HUES64 (cell line): ENCODE measurements around the gene GLB1L.
A peak's percentile ranks its signal among the peaks of the same experiment; 100 is the strongest.

Source experiments
- H3K27ac ChIP-seq: 2 replicates; pipeline ENCODE4 v1.7.0; 2013; ENCODE audit warnings: low read depth, low read length, inconsistent platforms
- H3K27me3 ChIP-seq: 2 replicates; pipeline ENCODE4 v1.6.1; 2013; ENCODE audit warnings: mild to moderate bottlenecking, low read length; ENCODE audit not compliant: insufficient read depth
- H3K36me3 ChIP-seq: 2 replicates; pipeline ENCODE4 v1.6.1; 2013; ENCODE audit warnings: mild to moderate bottlenecking, low read length; ENCODE audit not compliant: insufficient read depth
- H3K4me1 ChIP-seq: 2 replicates; pipeline ENCODE4 v1.6.1; 2013; ENCODE audit warnings: mild to moderate bottlenecking, low read length, moderate library complexity; ENCODE audit not compliant: insufficient read depth
- H3K4me3 ChIP-seq: 2 replicates; pipeline ENCODE4 v1.5.1; 2013; ENCODE audit warnings: mild to moderate bottlenecking, low read length, moderate library complexity
- H3K9ac ChIP-seq: 2 replicates; pipeline ENCODE4 v1.6.1; 2013; ENCODE audit warnings: mild to moderate bottlenecking, low read depth, low read length
- H3K9me3 ChIP-seq: 2 replicates; pipeline ENCODE4 v1.6.1; 2013; ENCODE audit warnings: low read depth, low read length; ENCODE audit not compliant: insufficient read depth
- WGBS: fragments of 150-250, 120-280 bp; methylation state at CpG from one replicate; pipeline ENCODE4 v1.1.7; 2013; ENCODE audit warnings: missing lambda C conversion rate; 5-methylcytosine and 5-hydroxymethylcytosine counted together

Gene GLB1L

DNA sequence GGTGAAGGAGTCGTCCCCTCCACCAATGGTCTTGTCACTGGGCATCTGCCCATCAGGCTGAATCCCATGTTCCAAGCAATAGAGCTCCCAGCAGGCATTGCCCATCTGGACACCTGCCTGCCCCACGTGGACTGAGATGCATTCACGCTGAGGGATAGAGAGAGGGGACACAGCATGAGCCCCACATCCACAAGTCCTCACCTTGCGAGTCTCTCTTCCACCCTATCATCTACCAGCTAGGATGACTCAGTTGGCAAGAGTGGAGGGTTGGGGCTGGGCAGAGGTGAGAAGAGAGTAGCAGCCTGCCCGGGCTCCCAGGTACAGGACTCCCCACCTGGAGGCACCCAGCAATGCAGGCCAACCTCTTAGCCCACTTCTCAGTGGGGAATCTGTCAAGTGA, 6.8 kb upstream of the GLB1L start:
- Histone ChIP-seq H3K36me3 (peaks cover 21% of the 10 kb centered on the region; the same call in 1 of the 2 replicates), H3K4me3 (peak overlapping the region; percentile 56), H3K9me3 (no peaks in the 10 kb centered on the region), H3K27me3 (peaks cover 59% of the 10 kb centered on the region), H3K4me1 (peaks cover 9% of the 10 kb centered on the region; the same call in 1 of the 2 replicates), H3K27ac (no peak overlapping the region), H3K9ac (no peak overlapping the region)
- WGBS = 55% methylated on average over 4 of the region's 5 CpGs

DNA sequence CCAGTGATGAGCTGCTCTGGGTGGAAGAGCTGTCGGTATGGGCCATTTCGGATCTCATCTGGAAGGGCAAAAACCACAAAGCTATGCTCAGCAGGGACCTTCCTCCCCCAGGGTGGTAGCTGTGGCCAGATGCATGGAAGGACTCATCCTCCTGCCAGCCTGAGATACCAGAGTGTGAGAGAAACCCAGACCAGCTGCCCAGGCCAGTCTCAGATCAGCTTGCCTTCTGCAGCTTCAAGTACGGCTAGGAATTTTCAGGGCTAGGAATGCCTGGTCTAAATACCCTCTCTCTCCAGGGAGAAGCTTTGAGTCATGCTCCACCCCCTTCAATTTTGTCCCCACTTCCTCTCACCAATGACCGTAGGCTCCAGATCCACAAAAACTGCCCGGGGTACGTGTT, 6.4 kb upstream of the GLB1L start:
- 76% methylated on average over 6 of the region's 6 CpGs for WGBS
- Histone ChIP-seq H3K36me3 (peaks cover 21% of the 10 kb centered on the region; the same call in 1 of the 2 replicates), H3K27ac (no peak overlapping the region), H3K9ac (no peak overlapping the region), H3K9me3 (no peaks in the 10 kb centered on the region), H3K27me3 (peaks cover 56% of the 10 kb centered on the region), H3K4me1 (peaks cover 9% of the 10 kb centered on the region; the same call in 1 of the 2 replicates), H3K4me3 (no peak overlapping the region)

DNA sequence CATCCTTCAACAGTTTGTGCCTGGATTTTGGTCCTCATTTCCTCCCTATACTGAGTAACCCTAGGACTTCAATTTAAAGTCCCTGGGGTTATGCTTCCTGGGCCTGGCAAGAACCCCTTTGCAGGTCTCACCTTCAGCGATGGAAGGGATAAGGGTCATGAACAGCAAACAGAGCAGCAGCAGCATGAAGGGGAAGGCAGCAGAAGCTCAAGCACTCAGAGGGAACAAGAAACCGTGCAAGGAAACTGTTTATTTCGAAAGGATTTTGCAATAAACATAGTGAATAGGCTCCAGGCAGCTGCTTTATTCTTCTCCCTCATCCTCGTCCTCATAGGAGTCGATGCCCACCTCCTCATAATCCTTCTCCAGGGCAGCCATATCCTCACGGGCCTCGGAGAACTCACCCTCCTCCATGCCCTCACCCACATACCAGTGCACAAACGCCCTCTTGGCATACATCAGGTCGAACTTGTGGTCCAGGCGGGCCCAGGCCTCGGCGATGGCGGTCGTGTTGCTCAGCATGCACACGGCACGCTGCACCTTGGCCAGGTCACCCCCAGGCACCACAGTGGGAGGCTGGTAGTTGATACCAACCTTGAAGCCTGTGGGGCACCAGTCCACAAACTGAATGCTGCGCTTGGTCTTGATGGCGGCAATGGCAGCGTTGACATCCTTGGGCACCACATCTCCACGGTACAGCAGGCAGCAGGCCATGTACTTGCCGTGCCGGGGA, 5.0 kb upstream of the GLB1L start:
- H3K27ac ChIP-seq = no peak overlapping the region
- H3K4me1 ChIP-seq = peaks cover 13% of the 10 kb centered on the region; the same call in 1 of the 2 replicates
- H3K36me3 ChIP-seq = peaks cover 21% of the 10 kb centered on the region; the same call in 1 of the 2 replicates
- no peak overlapping the region for H3K4me3 ChIP-seq
- H3K27me3 ChIP-seq = peaks cover 42% of the 10 kb centered on the region
- 93% methylated on average over 22 of the region's 22 CpGs for WGBS
- no peak overlapping the region for H3K9ac ChIP-seq
- no peaks in the 10 kb centered on the region for H3K9me3 ChIP-seq

DNA sequence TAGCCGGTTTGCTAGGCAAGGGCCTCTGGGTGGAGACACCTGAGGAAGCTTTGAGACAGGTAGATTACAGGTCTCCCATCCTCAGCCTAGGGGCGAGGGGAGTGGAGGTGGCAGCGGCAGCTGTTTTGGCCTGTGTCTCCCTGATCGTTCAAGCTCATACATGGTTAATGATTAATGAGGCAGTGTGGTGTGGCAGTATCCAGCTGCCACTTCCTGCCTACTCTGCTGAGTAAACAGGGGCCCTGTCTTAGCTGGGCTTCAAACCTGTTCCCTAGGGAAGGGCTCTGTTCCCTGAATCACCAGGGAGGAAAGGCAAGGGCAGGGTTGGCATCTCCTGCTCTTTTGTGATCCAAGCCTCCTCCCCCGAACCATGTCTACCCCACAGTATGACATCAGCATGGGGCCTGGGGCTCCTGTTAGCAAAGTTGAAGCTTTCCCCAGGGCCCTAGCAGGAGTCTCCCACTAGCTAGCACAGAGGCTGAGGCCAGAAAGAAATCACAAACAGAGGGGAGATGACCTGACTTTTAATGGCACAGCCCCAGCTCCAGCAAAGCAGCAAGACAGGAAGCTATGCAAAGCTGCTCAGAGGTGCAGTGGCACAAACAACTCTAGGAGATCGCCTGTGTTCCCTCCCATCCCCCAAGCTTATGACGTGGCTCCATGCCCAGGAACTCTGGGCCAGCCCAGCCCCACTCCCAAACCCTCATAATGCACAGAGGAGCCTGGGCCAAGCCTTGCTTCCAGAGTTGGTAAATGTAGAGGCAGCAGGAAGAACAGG, 4.1 kb upstream of the GLB1L start:
- Histone ChIP-seq H3K4me1 (peaks cover 13% of the 10 kb centered on the region; the same call in 1 of the 2 replicates), H3K36me3 (peaks cover 21% of the 10 kb centered on the region; the same call in 1 of the 2 replicates), H3K4me3 (no peak overlapping the region), H3K9me3 (no peaks in the 10 kb centered on the region), H3K27me3 (peaks cover 34% of the 10 kb centered on the region), H3K9ac (no peak overlapping the region), H3K27ac (peak overlapping the region; percentile 34; the same call in 1 of the 2 replicates)
- 65% methylated on average over 7 of the region's 7 CpGs for WGBS

DNA sequence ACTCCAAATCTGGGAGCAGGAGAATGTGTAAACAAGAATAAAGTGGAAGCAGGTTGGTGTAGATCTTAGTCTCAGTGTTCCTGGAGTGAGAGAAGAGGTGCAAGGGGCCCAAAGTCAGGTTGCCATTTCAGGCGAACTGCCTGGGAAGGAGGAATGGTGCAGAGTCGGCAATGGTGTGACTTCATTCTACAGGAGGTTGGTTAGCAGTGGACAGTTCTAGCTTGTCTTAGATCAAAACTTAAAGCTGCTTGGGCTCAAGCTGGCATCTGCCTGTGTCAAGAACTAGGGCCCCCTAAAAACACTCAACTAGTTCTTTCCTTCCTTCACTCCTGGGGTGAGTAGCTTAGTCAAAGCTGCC, 3.6 kb upstream of the GLB1L start:
- Histone ChIP-seq H3K27ac (peak overlapping the region; percentile 34; the same call in 1 of the 2 replicates), H3K9me3 (no peaks in the 10 kb centered on the region), H3K4me3 (no peak overlapping the region), H3K36me3 (peaks cover 21% of the 10 kb centered on the region; the same call in 1 of the 2 replicates), H3K27me3 (peaks cover 28% of the 10 kb centered on the region), H3K4me1 (peaks cover 13% of the 10 kb centered on the region; the same call in 1 of the 2 replicates), H3K9ac (no peak overlapping the region)
- WGBS = 91% methylated on average over 2 of the region's 2 CpGs

DNA sequence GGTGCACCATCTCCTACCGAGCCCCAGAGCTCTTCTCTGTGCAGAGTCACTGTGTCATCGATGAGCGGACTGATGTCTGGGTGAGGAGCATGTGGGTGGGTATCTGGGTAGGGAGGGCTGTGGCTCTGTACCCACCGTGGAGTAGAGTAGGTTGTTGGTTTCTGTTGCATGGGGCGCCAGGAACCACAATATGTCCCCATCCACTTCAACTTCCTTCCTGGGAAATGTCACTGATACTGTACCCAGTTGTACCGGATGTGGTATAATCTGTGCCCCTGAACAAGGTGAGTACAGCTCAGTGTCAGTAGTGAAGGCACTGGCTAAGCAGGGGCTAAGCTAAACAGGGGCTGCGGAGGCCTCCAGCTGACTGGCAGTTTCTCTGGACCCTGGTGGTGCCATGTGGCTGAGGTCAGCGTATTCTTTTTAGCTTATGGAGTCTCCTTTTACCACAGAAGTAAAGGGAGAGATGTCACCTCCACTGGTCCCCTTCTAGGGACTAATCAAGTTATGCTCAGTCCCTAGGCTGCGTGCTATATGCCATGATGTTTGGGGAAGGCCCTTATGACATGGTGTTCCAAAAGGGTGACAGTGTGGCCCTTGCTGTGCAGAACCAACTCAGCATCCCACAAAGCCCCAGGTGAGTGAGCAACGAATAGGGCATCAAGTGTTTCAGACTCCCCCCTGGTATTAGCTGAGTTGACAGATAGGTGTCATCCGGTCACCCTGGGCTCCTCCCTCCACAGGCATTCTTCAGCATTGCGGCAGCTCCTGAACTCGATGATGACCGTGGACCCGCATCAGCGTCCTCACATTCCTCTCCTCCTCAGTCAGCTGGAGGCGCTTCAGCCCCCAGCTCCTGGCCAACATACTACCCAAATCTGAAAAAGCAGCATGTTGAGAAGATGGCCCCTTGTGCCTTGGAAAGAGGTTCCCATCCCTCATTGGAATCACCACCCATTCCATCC, 2.7 kb upstream of the GLB1L start:
- no peak overlapping the region for H3K9ac ChIP-seq
- H3K4me3 ChIP-seq = no peak overlapping the region
- H3K27ac ChIP-seq = no peak overlapping the region
- H3K36me3 ChIP-seq = peaks cover 21% of the 10 kb centered on the region; the same call in 1 of the 2 replicates
- 89% methylated on average over 17 of the region's 17 CpGs for WGBS
- peaks cover 19% of the 10 kb centered on the region for H3K27me3 ChIP-seq
- H3K9me3 ChIP-seq = no peaks in the 10 kb centered on the region
- H3K4me1 ChIP-seq = peaks cover 13% of the 10 kb centered on the region; the same call in 1 of the 2 replicates

DNA sequence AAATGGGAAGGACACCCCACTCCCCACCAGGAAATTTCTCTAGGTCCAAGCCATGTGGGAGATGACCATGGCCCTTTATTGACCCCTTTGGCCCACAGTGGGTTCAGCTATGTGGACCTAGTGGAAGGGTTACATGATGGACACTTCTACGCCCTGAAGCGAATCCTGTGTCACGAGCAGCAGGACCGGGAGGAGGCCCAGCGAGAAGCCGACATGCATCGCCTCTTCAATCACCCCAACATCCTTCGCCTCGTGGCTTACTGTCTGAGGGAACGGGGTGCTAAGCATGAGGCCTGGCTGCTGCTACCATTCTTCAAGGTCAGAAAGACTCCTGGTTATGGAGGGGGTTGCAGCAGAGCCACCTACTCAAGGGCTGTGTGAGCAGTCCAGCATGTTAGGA, 1.3 kb upstream of the GLB1L start:
- no peak overlapping the region for H3K4me3 ChIP-seq
- H3K36me3 ChIP-seq = peaks cover 21% of the 10 kb centered on the region; the same call in 1 of the 2 replicates
- H3K27ac ChIP-seq = no peak overlapping the region
- H3K9ac ChIP-seq = no peak overlapping the region
- H3K9me3 ChIP-seq = no peaks in the 10 kb centered on the region
- peaks cover 5% of the 10 kb centered on the region for H3K27me3 ChIP-seq
- H3K4me1 ChIP-seq = peaks cover 5% of the 10 kb centered on the region; the same call in 1 of the 2 replicates
- 97% methylated on average over 10 of the region's 10 CpGs for WGBS

GRCh38 chr2:219245899-219246230, 621 bp upstream of the GLB1L start:
- no peaks in the 10 kb centered on the region for H3K9me3 ChIP-seq
- H3K4me1 ChIP-seq = peaks cover 5% of the 10 kb centered on the region; the same call in 1 of the 2 replicates
- WGBS = 34% methylated on average over 10 of the region's 10 CpGs
- peaks cover 21% of the 10 kb centered on the region; the same call in 1 of the 2 replicates for H3K36me3 ChIP-seq
- peak overlapping the region; percentile 81 for H3K9ac ChIP-seq
- H3K4me3 ChIP-seq = peak overlapping the region; percentile 74
- no peaks in the 10 kb centered on the region for H3K27me3 ChIP-seq
- H3K27ac ChIP-seq = peak overlapping the region; percentile 73

DNA sequence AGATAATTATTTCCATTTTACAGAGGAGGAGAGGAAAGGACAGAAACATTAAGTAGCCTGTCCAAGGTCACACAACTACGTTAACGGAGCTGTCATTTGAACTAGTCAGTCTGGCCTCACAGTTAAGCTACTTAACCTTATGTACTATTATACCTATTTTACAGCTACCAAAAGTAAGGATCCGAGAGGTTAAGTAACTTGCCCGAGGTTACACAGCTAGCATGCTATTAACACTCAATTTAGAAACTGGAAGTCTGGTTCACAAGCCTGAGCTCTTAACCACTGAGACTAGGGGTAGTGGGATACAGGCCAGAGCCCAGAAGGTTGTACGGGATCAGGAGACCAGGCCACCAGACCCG, 476 bp downstream of the GLB1L start:
- 46% methylated on average over 6 of the region's 6 CpGs for WGBS
- H3K4me1 ChIP-seq = peaks cover 5% of the 10 kb centered on the region; the same call in 1 of the 2 replicates

GRCh38 chr2:219243291-219243761, 1.9 kb downstream of the GLB1L start:
- Histone ChIP-seq H3K27ac (no peak overlapping the region), H3K9ac (no peak overlapping the region), H3K36me3 (peaks cover 14% of the 10 kb centered on the region), H3K9me3 (no peaks in the 10 kb centered on the region), H3K27me3 (no peaks in the 10 kb centered on the region), H3K4me3 (no peak overlapping the region), H3K4me1 (peaks cover 5% of the 10 kb centered on the region; the same call in 1 of the 2 replicates)
- 91% methylated on average over 28 of the region's 28 CpGs for WGBS

More for the DNA sequence above, 476 bp downstream of the GLB1L start:
- Histone ChIP-seq H3K27ac (peak overlapping the region; percentile 73; the same call in 1 of the 2 replicates), H3K4me3 (peak overlapping the region; percentile 74), H3K9me3 (no peaks in the 10 kb centered on the region), H3K9ac (peak overlapping the region; percentile 81), H3K27me3 (no peaks in the 10 kb centered on the region), H3K36me3 (peaks cover 12% of the 10 kb centered on the region; the same call in 1 of the 2 replicates)
